Measurements from ENCODE around the gene NDST1. TPM values are rescaled to one million over a fixed set of nuclear protein-coding genes. Genes with fewer than 3 reads are reported as not detected.

Gene NDST1
- total RNA-seq, 6 experiments from 2014 or later: 126 to 199 (median 147) TPM

GRCh38 chr5:150582241-150583109 lies 74.5 kb downstream of the NDST1 start:
- no peaks in the 10 kb centered on the region for H3K9me3 Mint-ChIP-seq
- H3K36me3 Mint-ChIP-seq (ENCODE audit: low read depth): no peaks in the 10 kb centered on the region
- no peak overlapping the region for H3K4me3 Mint-ChIP-seq
- no peaks in the 10 kb centered on the region for H3K4me1 Mint-ChIP-seq (ENCODE audit: low read depth)
- H3K27ac Mint-ChIP-seq: no peak overlapping the region
- DNase-seq: no peak
- peaks cover 12% of the 10 kb centered on the region for H3K27me3 Mint-ChIP-seq (ENCODE audit: insufficient read depth)
- no peak for TF ChIP-seq CTCF (IDR thresholded peaks at IDR 0.05)

- Mint-ChIP-seq H3K9me3 (no peaks in the 10 kb centered on the region), H3K4me1 (ENCODE audit: low read depth) (no peaks in the 10 kb centered on the region), H3K27ac (no peak overlapping the region), H3K4me3 (no peak overlapping the region), H3K36me3 (ENCODE audit: low read depth) (no peaks in the 10 kb centered on the region), H3K27me3 (ENCODE audit: insufficient read depth) (peaks cover 12% of the 10 kb centered on the region)
- no peak for TF ChIP-seq CTCF (IDR thresholded peaks at IDR 0.05)
- DNase-seq: no peak
Observed at GRCh38 chr5:150583541-150584225, 75.8 kb downstream of the NDST1 start.

GRCh38 chr5:150584556-150585335 lies 76.8 kb downstream of the NDST1 start:
- no peak for DNase-seq
- H3K27me3 Mint-ChIP-seq (ENCODE audit: insufficient read depth): peaks cover 12% of the 10 kb centered on the region

GRCh38 chr5:150585781-150586341 lies 77.9 kb downstream of the NDST1 start:
- Mint-ChIP-seq H3K36me3 (ENCODE audit: low read depth) (no peaks in the 10 kb centered on the region), H3K4me3 (no peak overlapping the region), H3K9me3 (no peaks in the 10 kb centered on the region), H3K27ac (no peak overlapping the region), H3K27me3 (ENCODE audit: insufficient read depth) (peaks cover 7% of the 10 kb centered on the region), H3K4me1 (ENCODE audit: low read depth) (peaks cover 11% of the 10 kb centered on the region)
- DNase-seq: no peak
- TF ChIP-seq CTCF (IDR thresholded peaks at IDR 0.05): no peak

More at GRCh38 chr5:150584556-150585335, 76.8 kb downstream of the NDST1 start:
- no peak for TF ChIP-seq CTCF (IDR thresholded peaks at IDR 0.05)
- no peaks in the 10 kb centered on the region for H3K36me3 Mint-ChIP-seq (ENCODE audit: low read depth)
- H3K4me1 Mint-ChIP-seq (ENCODE audit: low read depth): peaks cover 7% of the 10 kb centered on the region
- H3K9me3 Mint-ChIP-seq: no peaks in the 10 kb centered on the region
- no peak overlapping the region for H3K27ac Mint-ChIP-seq
- H3K4me3 Mint-ChIP-seq: no peak overlapping the region

GRCh38 chr5:150587016-150587415 lies 79.1 kb downstream of the NDST1 start:
- peaks cover 4% of the 10 kb centered on the region for H3K27me3 Mint-ChIP-seq (ENCODE audit: insufficient read depth)
- no peak overlapping the region for H3K27ac Mint-ChIP-seq
- no peak for DNase-seq
- H3K4me3 Mint-ChIP-seq: no peak overlapping the region
- no peaks in the 10 kb centered on the region for H3K9me3 Mint-ChIP-seq
- peaks cover 11% of the 10 kb centered on the region for H3K4me1 Mint-ChIP-seq (ENCODE audit: low read depth)
- no peaks in the 10 kb centered on the region for H3K36me3 Mint-ChIP-seq (ENCODE audit: low read depth)
- TF ChIP-seq CTCF (IDR thresholded peaks at IDR 0.05): no peak
